RWPE2 (cell line): ENCODE data around the gene CFAP410.

Experiments used
- ATAC-seq: fragments of 200-7000 bp; cut with Tn5 transposase; 3 replicates; pipeline ENCODE4 v1.9.1; 2021; ENCODE audit warnings: low read depth
- DNase-seq: peaks from one replicate; pipeline ENCODE4 v3.0.0-alpha.2; 2020; ENCODE audit warnings: low spot score
- H3K27ac ChIP-seq: fragments of 450-650 bp; 2 replicates; pipeline ENCODE4 v1.5.1; 2017; ENCODE audit warnings: mild to moderate bottlenecking; ENCODE audit not compliant: poor library complexity, severe bottlenecking
- H3K27me3 ChIP-seq: fragments of 250-450 bp; sonication (Bioruptor Pico); 2 replicates; pipeline ENCODE4 v1.5.1; 2021; ENCODE audit warnings: mild to moderate bottlenecking, moderate library complexity; ENCODE audit not compliant: insufficient read depth, poor library complexity, severe bottlenecking
- H3K36me3 ChIP-seq: fragments of 250-450 bp; sonication (Bioruptor Pico); 2 replicates; pipeline ENCODE4 v1.5.1; 2020; ENCODE audit warnings: low read depth, mild to moderate bottlenecking, moderate library complexity
- H3K4me1 ChIP-seq: fragments of 250-450 bp; sonication (Bioruptor Pico); 2 replicates; pipeline ENCODE4 v1.5.1; 2021; ENCODE audit warnings: mild to moderate bottlenecking, moderate library complexity; ENCODE audit not compliant: insufficient read depth, poor library complexity, severe bottlenecking
- H3K4me3 ChIP-seq: fragments of 250-450 bp; sonication (Bioruptor Pico); 2 replicates; pipeline ENCODE4 v1.5.1; 2021; ENCODE audit warnings: mild to moderate bottlenecking, moderate library complexity; ENCODE audit not compliant: severe bottlenecking
- H3K9me3 ChIP-seq: fragments of 250-450 bp; sonication (Bioruptor Pico); 2 replicates; pipeline ENCODE4 v1.5.1; 2021; ENCODE audit warnings: mild to moderate bottlenecking, moderate library complexity; ENCODE audit not compliant: severe bottlenecking
- TF ChIP-seq, protein P1 (sequence below): fragments of 450-650 bp; IDR thresholded peaks from one replicate; pipeline ENCODE4 v1.5.1; 2017; ENCODE audit warnings: mild to moderate bottlenecking, moderate library complexity; ENCODE audit not compliant: poor library complexity, severe bottlenecking

The CFAP410 gene

DNA sequence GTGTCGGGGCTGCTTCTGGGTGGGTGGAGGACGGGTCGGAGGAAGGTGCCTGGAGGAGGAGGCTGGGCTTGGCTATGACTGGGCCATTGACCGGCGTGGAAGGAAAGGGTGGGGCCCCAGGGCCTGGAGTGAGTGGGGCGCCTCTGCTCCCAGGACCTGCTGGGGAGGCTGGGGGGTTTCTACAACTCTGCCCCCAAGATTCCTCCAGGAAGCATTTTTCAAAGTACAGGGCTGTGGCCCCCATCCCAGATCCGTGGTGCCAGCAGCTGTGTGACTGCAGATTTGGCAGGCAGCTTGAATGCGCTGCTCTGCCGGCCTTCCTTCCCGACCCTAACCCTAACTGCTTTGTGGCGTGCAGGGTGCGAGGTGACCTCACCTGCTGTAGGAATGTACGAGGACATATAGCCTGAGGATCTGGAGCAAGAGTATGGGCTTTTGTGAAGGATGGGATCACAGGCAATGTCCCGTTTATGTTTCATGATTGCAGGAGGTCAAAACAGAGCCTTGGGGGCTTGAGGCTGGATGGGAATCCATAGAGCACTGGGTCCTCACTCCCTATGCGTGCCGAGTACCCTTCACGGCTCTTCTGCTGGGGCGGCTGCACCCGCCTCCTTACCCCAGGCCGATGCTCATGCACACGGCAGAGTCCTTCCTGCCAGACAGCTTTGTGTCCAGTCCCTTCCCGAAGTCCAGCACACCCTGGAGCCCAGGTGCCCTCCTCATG lies 38.9 kb upstream of the CFAP410 start:
- Histone ChIP-seq H3K27me3 (peaks cover 14% of the 10 kb centered on the region), H3K27ac (no peak overlapping the region), H3K4me3 (no peak overlapping the region), H3K9me3 (no peaks in the 10 kb centered on the region), H3K4me1 (no peaks in the 10 kb centered on the region), H3K36me3 (no peaks in the 10 kb centered on the region)
- DNase-seq (no peak), ATAC-seq (no peak)
- TF ChIP-seq, protein P1, sequence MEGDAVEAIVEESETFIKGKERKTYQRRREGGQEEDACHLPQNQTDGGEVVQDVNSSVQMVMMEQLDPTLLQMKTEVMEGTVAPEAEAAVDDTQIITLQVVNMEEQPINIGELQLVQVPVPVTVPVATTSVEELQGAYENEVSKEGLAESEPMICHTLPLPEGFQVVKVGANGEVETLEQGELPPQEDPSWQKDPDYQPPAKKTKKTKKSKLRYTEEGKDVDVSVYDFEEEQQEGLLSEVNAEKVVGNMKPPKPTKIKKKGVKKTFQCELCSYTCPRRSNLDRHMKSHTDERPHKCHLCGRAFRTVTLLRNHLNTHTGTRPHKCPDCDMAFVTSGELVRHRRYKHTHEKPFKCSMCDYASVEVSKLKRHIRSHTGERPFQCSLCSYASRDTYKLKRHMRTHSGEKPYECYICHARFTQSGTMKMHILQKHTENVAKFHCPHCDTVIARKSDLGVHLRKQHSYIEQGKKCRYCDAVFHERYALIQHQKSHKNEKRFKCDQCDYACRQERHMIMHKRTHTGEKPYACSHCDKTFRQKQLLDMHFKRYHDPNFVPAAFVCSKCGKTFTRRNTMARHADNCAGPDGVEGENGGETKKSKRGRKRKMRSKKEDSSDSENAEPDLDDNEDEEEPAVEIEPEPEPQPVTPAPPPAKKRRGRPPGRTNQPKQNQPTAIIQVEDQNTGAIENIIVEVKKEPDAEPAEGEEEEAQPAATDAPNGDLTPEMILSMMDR: no peak

DNA sequence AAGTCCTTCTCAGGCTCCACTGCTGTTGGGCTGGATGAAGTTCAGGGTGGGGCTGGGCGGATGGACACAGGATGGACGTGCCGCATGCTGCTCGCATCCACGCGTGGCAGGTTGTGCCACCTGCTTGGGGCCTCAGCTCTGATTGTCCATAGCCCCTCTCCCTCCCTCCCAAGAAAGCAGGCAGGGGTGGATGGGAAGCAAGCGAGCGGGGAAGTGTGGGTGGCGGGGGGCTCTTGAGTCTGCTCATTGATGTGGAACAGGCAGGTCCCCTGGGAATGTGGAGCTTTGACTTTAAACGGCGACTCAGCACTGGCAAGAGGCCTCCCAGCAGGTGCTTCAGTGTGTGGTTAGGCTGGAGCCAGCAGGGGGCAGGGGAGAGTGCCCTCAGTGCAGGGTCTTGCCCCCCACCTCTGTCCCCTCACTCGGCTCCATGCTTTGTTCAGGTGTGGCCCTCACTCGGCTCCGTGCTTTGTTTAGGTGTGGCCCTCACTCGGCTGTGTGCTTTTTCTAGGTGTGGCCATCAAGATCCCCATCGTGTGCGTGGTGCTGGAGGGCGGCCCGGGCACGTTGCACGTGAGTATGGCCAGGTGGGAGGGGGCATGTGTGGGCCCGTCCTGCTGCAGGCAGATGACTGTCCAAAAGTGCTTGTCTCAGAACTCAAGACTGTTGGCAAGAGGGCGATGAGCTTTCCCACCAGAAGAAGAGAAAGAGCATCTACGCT lies 38.2 kb upstream of the CFAP410 start:
- TF ChIP-seq, protein P1: no peak
- ATAC-seq (no peak; the same call in 2 of the 3 replicates), DNase-seq (no peak)
- Histone ChIP-seq H3K36me3 (no peaks in the 10 kb centered on the region), H3K9me3 (no peaks in the 10 kb centered on the region), H3K27me3 (peaks cover 14% of the 10 kb centered on the region), H3K27ac (no peak overlapping the region), H3K4me1 (no peaks in the 10 kb centered on the region), H3K4me3 (no peak overlapping the region)

DNA sequence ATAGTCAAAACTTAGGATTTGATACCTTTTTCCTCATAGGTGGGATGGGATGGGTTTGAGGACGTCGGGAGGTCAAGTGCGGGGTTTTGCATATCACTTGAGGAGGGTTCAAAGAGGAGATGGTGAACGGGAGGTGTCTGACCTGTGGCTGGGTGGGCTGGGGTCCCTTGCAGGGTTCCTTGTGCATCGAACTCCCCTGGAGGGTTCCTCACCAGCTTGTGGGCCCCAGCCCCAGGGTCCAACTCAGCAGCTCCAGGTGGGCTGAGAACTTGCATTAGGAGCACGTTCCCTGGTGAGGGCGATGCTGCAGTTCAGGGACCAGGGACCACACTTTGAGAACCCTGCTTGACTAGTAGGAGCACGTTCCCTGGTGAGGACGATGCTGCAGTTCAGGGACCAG lies 37.4 kb upstream of the CFAP410 start:
- H3K9me3 ChIP-seq: no peaks in the 10 kb centered on the region
- TF ChIP-seq, protein P1: no peak

DNA sequence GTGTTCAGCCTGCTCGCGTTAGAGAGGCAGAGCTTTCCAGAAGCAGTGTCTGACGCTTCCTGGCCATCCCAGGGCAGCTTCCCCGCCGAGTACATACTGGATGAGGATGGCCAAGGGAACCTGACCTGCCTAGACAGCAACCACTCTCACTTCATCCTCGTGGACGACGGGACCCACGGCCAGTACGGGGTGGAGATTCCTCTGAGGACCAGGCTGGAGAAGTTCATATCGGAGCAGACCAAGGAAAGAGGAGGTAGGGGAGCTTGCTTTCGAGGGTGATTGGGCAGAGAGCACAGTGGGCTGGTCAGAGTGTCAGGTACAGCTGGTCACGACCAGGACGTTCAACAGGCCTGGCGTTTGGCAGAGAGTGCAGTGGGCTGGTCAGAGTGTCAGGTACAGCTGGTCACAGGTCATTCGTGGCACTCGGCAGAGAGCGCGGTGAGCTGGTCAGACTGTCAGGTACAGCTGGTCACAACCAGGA lies 36.6 kb upstream of the CFAP410 start:
- DNase-seq: no peak
- peaks cover 14% of the 10 kb centered on the region for H3K27me3 ChIP-seq
- H3K9me3 ChIP-seq: no peaks in the 10 kb centered on the region
- no peaks in the 10 kb centered on the region for H3K36me3 ChIP-seq
- H3K4me3 ChIP-seq: no peak overlapping the region
- no peak for ATAC-seq
- H3K27ac ChIP-seq: no peak overlapping the region
- H3K4me1 ChIP-seq: no peaks in the 10 kb centered on the region
- TF ChIP-seq, protein P1: no peak

More for the DNA sequence above, 37.4 kb upstream of the CFAP410 start:
- no peak for DNase-seq
- Histone ChIP-seq H3K27me3 (peaks cover 14% of the 10 kb centered on the region), H3K4me1 (no peaks in the 10 kb centered on the region), H3K4me3 (no peak overlapping the region), H3K36me3 (no peaks in the 10 kb centered on the region), H3K27ac (no peak overlapping the region)
- ATAC-seq: no peak
